IPS-15b (cell line): ENCODE data around the gene STYXL1.

ENCODE experiments used
- H3K27me3 ChIP-seq: one replicate; pipeline ENCODE4 v1.6.1; 2013; ENCODE audit warnings: low read length; ENCODE audit not compliant: control insufficient read depth, insufficient read depth
- H3K36me3 ChIP-seq: one replicate; pipeline ENCODE4 v1.6.1; 2013; ENCODE audit warnings: low read length; ENCODE audit not compliant: control insufficient read depth, insufficient read depth
- H3K4me1 ChIP-seq: one replicate; pipeline ENCODE4 v1.6.1; 2013; ENCODE audit warnings: mild to moderate bottlenecking, low read length; ENCODE audit not compliant: control insufficient read depth, insufficient read depth
- H3K4me3 ChIP-seq: one replicate; pipeline ENCODE4 v1.5.1; 2013; ENCODE audit warnings: low read depth, low read length
- H3K9ac ChIP-seq: one replicate; pipeline ENCODE4 v1.6.1; 2013; ENCODE audit warnings: low read depth, mild to moderate bottlenecking, low read length
- H3K9me3 ChIP-seq: one replicate; pipeline ENCODE4 v1.6.1; 2013; ENCODE audit warnings: mild to moderate bottlenecking, low read length; ENCODE audit not compliant: control insufficient read depth, insufficient read depth

Gene STYXL1

DNA sequence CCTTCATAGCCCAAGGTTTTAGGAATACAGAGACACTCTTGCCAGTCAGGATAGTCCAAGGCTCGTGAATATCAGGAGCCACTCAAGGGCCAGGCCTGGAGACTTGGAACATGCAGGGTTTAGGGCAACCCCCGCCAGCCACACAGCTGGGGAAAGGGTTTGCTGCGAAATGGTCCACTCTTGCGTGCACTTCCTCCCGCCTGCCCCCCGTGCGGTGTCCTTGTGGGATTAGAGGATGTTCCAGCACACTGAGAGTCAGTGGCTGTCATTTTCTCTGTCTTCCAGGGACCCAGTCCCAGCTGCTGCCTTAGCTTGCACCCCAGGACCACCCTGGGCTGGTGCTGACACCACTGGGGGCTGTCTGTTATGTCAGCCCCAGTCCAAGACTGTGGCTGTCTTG, 94.4 kb downstream of the STYXL1 start:
- Histone ChIP-seq H3K4me1 (no peaks in the 10 kb centered on the region), H3K27me3 (no peaks in the 10 kb centered on the region), H3K4me3 (no peak overlapping the region), H3K9ac (no peak overlapping the region), H3K36me3 (peaks cover 26% of the 10 kb centered on the region), H3K9me3 (no peaks in the 10 kb centered on the region)

DNA sequence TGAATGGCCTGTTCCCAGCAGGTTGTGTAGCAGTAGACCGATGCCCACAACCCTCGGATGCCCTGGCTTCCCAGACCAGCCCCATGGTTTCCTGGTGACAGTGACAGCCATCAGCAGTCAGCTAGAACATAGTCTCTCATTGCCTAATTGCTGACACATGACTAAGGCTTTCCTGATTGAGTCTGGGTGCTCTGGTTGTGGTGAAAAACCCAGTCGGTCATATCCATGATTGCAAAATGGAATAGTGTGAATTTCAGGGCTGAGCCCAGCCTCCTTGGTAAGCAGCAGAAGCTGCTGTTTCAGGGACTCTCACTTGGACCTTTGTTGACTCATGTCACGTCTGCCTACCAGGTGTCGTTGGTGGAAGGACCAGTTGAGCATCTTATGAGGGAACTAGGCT, 96.3 kb downstream of the STYXL1 start:
- no peak overlapping the region for H3K4me3 ChIP-seq
- H3K9ac ChIP-seq = no peak overlapping the region
- H3K4me1 ChIP-seq = no peaks in the 10 kb centered on the region
- peaks cover 23% of the 10 kb centered on the region for H3K36me3 ChIP-seq
- no peaks in the 10 kb centered on the region for H3K9me3 ChIP-seq
- no peaks in the 10 kb centered on the region for H3K27me3 ChIP-seq

DNA sequence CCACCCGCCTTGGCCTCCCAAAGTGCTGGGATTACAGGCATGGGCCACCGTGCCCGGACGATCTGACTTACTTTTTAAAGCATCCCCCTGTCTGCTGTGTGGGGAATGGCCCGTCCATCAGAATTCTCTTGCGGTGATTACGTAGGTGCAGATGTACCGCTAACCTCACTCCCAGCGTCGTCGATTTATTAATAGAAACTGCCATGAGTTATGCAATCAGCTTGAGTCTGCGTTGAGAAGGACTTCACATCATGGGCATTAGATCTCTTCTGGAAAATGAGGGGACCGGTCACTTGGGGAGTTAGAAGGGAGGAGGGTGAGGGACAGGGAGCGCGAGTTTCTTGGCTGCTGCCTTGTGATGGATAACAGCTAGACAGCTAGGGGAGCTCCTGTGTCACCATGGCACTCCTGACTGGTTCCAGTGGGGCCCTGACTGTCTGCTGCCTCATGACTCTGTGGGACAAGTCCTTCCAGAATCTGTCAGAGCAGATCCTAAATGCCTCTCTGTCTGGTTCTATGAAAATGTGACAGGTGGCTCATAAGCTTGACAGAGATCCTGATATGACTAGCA, 97.6 kb downstream of the STYXL1 start:
- Histone ChIP-seq H3K9me3 (no peaks in the 10 kb centered on the region), H3K36me3 (peaks cover 10% of the 10 kb centered on the region), H3K27me3 (no peaks in the 10 kb centered on the region), H3K4me1 (no peaks in the 10 kb centered on the region), H3K9ac (no peak overlapping the region), H3K4me3 (no peak overlapping the region)

DNA sequence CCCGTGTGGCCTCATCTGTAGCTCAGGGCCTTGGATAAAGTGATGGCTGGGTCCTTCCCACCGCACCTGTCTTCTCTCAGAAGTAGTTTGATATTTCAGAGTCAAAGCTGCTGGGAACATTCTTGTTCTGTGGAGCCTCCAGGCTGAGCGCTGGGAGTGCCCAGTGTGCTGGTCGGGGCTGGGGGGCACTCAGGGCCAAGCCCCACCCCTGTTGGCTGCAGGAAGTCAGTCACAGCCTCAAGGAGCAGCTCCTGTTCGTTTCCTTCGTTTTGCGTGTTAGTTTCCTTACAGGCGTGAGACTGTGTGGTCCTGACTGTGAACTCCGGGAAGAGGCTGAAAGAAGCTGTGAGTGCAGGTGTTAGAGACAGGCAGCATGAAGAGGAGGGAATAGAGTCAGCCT, 99.6 kb downstream of the STYXL1 start:
- H3K4me1 ChIP-seq = no peaks in the 10 kb centered on the region
- no peaks in the 10 kb centered on the region for H3K9me3 ChIP-seq
- peaks cover 3% of the 10 kb centered on the region for H3K36me3 ChIP-seq

More for the DNA sequence above, 99.6 kb downstream of the STYXL1 start:
- no peak overlapping the region for H3K9ac ChIP-seq
- no peaks in the 10 kb centered on the region for H3K27me3 ChIP-seq
- H3K4me3 ChIP-seq = no peak overlapping the region
